Cerebellar nuclear complex (tissue), 1 donor: ENCODE results near the gene KLHL3.

ENCODE experiments used
- DNase-seq, 2 experiments: peaks; one replicate each; lab custom pipeline; 2025; lab: John Stamatoyannopoulos, UW

KLHL3 gene

DNA sequence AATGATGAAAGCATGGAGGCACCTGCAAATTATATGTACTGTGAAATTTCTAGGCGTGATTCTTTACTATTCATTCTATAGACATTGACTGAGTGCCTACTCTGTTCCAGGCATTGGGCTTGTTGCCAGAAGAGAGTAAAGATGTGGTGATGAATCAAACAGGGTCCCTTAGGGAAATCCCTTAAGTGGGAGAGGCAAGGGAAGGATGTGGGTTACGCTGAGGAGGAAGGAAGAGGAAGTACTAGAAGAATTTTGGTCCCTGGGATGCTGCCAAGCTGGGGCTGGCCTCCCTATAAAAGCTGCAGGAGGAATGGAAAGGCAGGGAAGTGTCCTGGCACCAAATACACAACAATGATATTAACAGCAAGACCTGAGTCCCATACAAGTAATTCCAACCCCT is 160.0 kb downstream of the KLHL3 start:
- DNase-seq: no peak

GRCh38 chr5:137575211-137575610 is 160.7 kb downstream of the KLHL3 start:
- no peak for DNase-seq

DNA sequence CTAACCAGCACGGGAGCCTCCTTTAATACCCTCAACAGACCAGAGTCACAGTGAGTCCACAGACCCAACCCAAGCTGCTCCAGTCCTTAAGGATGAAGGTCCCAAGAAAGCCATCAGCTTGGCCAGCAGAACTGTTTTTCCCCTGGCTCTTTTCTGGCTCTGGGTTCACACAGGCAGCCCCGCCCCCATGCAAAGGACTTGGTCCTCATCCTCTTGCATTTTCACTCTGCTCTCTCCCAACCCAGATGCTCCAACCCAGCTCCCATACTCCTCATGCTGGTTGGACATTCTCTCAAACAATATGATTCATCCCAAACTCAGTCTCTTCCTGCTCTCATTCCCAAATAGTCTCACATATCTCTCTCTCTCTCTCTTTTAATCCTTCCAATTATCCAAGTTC is 162.5 kb downstream of the KLHL3 start:
- DNase-seq: no peak

DNA sequence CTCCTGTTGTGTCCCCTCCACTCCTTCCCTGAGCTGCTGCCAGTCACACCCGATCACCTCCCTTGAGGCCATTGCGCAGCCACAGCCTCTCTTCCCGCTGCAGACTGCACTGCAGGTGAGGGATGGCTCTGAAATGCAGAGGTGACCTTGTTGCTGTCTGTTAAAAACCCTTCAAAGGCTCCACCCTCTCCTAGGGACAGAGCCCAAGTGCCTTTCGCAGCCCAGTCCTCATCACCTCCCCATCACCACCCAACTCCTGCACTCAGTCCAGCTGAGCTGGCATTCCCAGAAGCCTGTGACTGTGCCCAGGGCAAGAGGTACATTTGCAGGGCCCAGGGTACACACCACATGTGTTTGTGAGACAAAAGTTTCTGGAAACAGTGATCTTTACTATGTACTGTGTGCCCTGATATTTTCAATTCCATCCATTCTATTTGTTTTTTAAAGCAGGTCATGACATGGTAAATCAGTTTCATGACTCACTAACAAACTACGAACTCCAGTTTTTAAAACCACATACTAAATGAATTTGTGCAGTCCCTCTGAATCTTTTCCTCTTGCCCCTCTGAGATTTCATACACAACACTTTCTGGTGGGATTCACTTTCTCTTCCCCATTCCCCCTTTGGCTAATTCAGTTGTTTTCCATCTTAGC is 163.7 kb downstream of the KLHL3 start:
- no peak for DNase-seq

- DNase-seq: no peak
These were observed 165.8 kb downstream of the KLHL3 start for GRCh38 chr5:137570070-137570469.
